GM12864 (cell line): Measurements from ENCODE around the gene OR10H3.
"Not testable (repeated sequence)": the region's sequence is repeated elsewhere in the genome, so short reads cannot be mapped to it uniquely, and the experiment has no call there.

Source experiments
- DNase-seq: peaks from one replicate; pipeline ENCODE4 v3.0.0-alpha.2; 2011; ENCODE audit warnings: low read depth
- H3K4me3 ChIP-seq: 2 replicates; pipeline ENCODE4 v1.5.1; 2011; ENCODE audit warnings: mild to moderate bottlenecking, low read depth, low read length, control low read depth
- CTCF ChIP-seq: IDR thresholded peaks from 2 replicates; pipeline ENCODE4 v1.5.1; 2011; ENCODE audit warnings: low read depth, mild to moderate bottlenecking, moderate library complexity, low read length, control low read depth, inconsistent platforms; ENCODE audit errors: missing control alignments

Gene OR10H3

GRCh38 chr19:15740785-15741184 is 3.0 kb downstream of the OR10H3 start:
- no peak for TF ChIP-seq CTCF
- H3K4me3 ChIP-seq: no peak overlapping the region
- DNase-seq: no peak

- no peak overlapping the region for H3K4me3 ChIP-seq
- no peak for DNase-seq
- no peak for TF ChIP-seq CTCF
Measured at GRCh38 chr19:15748239-15748638, 10.5 kb downstream of the OR10H3 start.

GRCh38 chr19:15758379-15758778 is 20.6 kb downstream of the OR10H3 start:
- TF ChIP-seq CTCF: no peak
- DNase-seq: no peak
- no peak overlapping the region for H3K4me3 ChIP-seq

- no peak overlapping the region for H3K4me3 ChIP-seq
- no peak for DNase-seq
- peak; percentile 25 for TF ChIP-seq CTCF
Measured at GRCh38 chr19:15759962-15760565, 22.3 kb downstream of the OR10H3 start.

GRCh38 chr19:15769586-15769985 is 31.8 kb downstream of the OR10H3 start:
- no peak for DNase-seq
- no peak overlapping the region for H3K4me3 ChIP-seq
- TF ChIP-seq CTCF: no peak

- H3K4me3 ChIP-seq, DNase-seq: not testable (repeated sequence)
Measured at GRCh38 chr19:15774159-15774558, 36.4 kb downstream of the OR10H3 start.

GRCh38 chr19:15775249-15775648 is 37.5 kb downstream of the OR10H3 start:
- H3K4me3 ChIP-seq: no peak overlapping the region
- DNase-seq: no peak
- TF ChIP-seq CTCF: no peak
